ENCODE results near the gene PPP5C. TPM values are rescaled to one million over a fixed set of nuclear protein-coding genes. Genes with fewer than 3 reads are reported as not detected.

Gene PPP5C
- total RNA-seq, 2 experiments from 2014 or later, result 105 to 118 TPM

DNA sequence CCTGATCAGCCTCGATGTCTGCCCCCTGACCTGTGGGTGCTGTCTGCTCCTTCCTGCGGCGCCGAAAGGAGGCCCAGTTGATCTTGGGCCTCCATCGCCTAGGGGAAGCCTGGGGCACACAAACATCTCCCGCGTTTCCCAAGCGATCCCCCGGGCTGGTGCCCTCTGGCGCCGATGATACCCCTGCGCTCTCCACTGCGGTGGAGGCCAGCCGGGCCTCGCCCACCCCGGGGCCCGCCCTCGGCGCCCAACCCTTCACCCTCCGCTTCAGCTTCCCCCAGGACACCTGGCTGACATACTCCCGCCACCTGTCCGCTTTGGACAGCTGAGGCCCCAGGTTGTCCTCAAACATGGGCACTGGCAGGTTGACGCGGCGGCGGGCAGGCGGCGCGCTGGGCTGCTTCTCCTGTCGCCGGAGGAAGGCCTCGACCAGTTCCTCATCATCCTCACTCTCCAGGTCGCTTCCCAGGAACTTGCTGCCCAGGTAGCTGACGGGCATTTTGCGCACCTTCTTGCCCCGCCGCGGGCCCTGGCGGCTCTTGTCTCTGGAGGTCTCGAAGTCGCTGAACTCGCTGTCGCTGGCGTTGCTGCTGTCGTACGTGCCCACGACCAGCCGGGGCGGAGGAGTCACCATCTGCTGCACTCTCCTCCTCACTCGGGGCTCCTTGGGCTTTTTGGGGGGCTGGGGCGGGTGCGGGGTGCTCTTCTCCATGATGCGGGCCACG lies 65.2 kb downstream of the PPP5C start:
- no peaks in the 10 kb centered on the region for H3K36me3 ChIP-seq (ENCODE audit: insufficient read depth, low read length)
- H3K9me3 ChIP-seq (ENCODE audit: low read length), result no peaks in the 10 kb centered on the region
- intact Hi-C loops (cut with micrococcal nuclease; ENCODE audit: unreplicated experiment), result no loop called here
- no peak for DNase-seq (ENCODE audit: low spot score)
- no peak overlapping the region for H2AFZ ChIP-seq (ENCODE audit: low read length)
- H3K4me2 ChIP-seq (ENCODE audit: low read length), result no peak overlapping the region
- no peaks in the 10 kb centered on the region for H4K20me1 ChIP-seq (ENCODE audit: insufficient read depth, low read length)
- POLR2A ChIA-PET, result interaction anchor here (0.9 kb wide), 1 partner anchor 11 kb away, joined by 4 read pairs; no protein-coding TSS in a partner anchor
- no peaks in the 10 kb centered on the region for H3K9me2 ChIP-seq (ENCODE audit: insufficient read depth, low read length)
- H3K4me1 ChIP-seq (ENCODE audit: insufficient read depth, low read length, poor library complexity, severe bottlenecking), result peaks cover 48% of the 10 kb centered on the region
- H3K27ac ChIP-seq (ENCODE audit: low read depth, low read length, poor library complexity, severe bottlenecking), result no peak overlapping the region
- no TSS peak for BruUV-seq (replicated peaks)
- no peak overlapping the region for H3K4me3 ChIP-seq (ENCODE audit: low read depth, low read length, poor library complexity, severe bottlenecking)
- no peaks in the 10 kb centered on the region for H3K79me2 ChIP-seq (ENCODE audit: insufficient read depth, low read depth, low read length)
- CTCF ChIA-PET (ENCODE audit: unreplicated experiment), result no interaction called here
- TF ChIP-seq EZH2phosphoT487 (IDR thresholded peaks at IDR 0.05; ENCODE audit: borderline replicate concordance, low read depth, low read length) (no peak), CTCF (conservative IDR thresholded peaks at IDR 0.05; ENCODE audit: low read length) (no peak)

DNA sequence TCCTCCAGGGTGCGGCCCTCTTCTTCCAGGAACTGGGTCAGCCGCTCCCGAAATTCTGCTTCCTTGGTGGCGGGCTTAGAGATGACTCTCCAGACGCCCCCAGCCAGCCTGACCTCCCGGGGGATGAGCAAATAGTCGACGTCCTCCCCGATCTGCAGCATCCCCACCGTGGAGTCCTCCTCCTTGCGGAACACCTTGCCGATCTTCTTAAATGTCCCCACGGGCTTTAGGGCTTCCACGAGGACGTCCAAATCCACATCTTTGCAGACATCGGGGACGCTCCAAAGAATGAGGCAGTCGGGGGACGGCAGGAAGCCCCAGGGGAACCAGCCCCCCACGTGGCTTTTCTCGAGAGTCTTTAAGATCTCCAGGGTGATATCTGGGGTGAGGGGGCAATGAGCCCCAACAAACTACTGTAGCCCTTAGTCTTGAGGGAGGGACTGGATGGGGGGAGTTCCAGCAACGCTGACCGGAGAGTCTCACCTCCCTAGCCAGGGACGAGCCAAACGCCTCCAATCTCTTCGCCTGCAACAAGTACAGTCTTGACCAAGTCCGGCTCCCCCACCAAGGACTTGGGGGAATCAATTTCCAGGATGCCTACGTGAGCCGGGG lies 65.9 kb downstream of the PPP5C start:
- TF ChIP-seq CTCF (conservative IDR thresholded peaks at IDR 0.05; ENCODE audit: low read length) (no peak), EZH2phosphoT487 (IDR thresholded peaks at IDR 0.05; ENCODE audit: borderline replicate concordance, low read depth, low read length) (no peak)
- no peaks in the 10 kb centered on the region for H3K36me3 ChIP-seq (ENCODE audit: insufficient read depth, low read length)
- H3K4me3 ChIP-seq (ENCODE audit: low read depth, low read length, poor library complexity, severe bottlenecking), result no peak overlapping the region
- H4K20me1 ChIP-seq (ENCODE audit: insufficient read depth, low read length), result no peaks in the 10 kb centered on the region
- POLR2A ChIA-PET, result no interaction called here
- no TSS peak for BruUV-seq (replicated peaks)
- DNase-seq (ENCODE audit: low spot score), result no peak
- peaks cover 48% of the 10 kb centered on the region for H3K4me1 ChIP-seq (ENCODE audit: insufficient read depth, low read length, poor library complexity, severe bottlenecking)
- intact Hi-C loops (cut with micrococcal nuclease; ENCODE audit: unreplicated experiment), result no loop called here
- H3K79me2 ChIP-seq (ENCODE audit: insufficient read depth, low read depth, low read length), result no peaks in the 10 kb centered on the region
- no peak overlapping the region for H3K4me2 ChIP-seq (ENCODE audit: low read length)
- H3K9me2 ChIP-seq (ENCODE audit: insufficient read depth, low read length), result no peaks in the 10 kb centered on the region
- no peaks in the 10 kb centered on the region for H3K9me3 ChIP-seq (ENCODE audit: low read length)
- H2AFZ ChIP-seq (ENCODE audit: low read length), result no peak overlapping the region
- no peak overlapping the region for H3K27ac ChIP-seq (ENCODE audit: low read depth, low read length, poor library complexity, severe bottlenecking)
- CTCF ChIA-PET (ENCODE audit: unreplicated experiment), result no interaction called here

Measured in OCI-LY7 (cell line).